OCI-LY7 (cell line): ENCODE results near the gene FIG4.

Experiments used
- CTCF ChIP-seq: fragments of 200-600 bp; sonication (generic); conservative IDR thresholded peaks from 2 replicates; pipeline ENCODE4 v1.5.1; 2014; ENCODE audit warnings: mild to moderate bottlenecking, antibody characterized with exemption, low read length, moderate library complexity, mixed read lengths
- EZH2phosphoT487 ChIP-seq: fragments of 200-600 bp; sonication (generic); IDR thresholded peaks from 2 replicates; pipeline ENCODE4 v1.6.1; 2018; ENCODE audit warnings: low read depth, borderline replicate concordance, mild to moderate bottlenecking, mixed run types, antibody characterized with exemption, low read length, moderate library complexity, mixed read lengths

- TF ChIP-seq CTCF (no peak), EZH2phosphoT487 (no peak)
Observed at GRCh38 chr6:109804020-109804419, 112.9 kb downstream of the FIG4 start.
